AG04450 (cell line): ENCODE results near the gene SDE2. TPM values are rescaled to one million over a fixed set of nuclear protein-coding genes. Genes with fewer than 3 reads are reported as not detected.

Experiments
- CTCF ChIA-PET: fragments of 300-600, 350-600 bp; formaldehyde crosslinking; extraction: SDS; loops from one replicate; lab custom pipeline; 2022; ENCODE audit warnings: antibody characterized with exemption, inconsistent platforms; lab: Charles Lee
- POLR2A ChIA-PET: fragments of 350-600 bp; formaldehyde crosslinking; extraction: SDS; loops from one replicate; lab custom pipeline; 2021; ENCODE audit warnings: antibody characterized with exemption, inconsistent platforms; lab: Yijun Ruan, JAX
- DNase-seq: peaks from one replicate; pipeline ENCODE4 v3.0.0-alpha.2; 2011; ENCODE audit warnings: low read depth, low spot score
- H3K27ac ChIP-seq: one replicate; pipeline ENCODE4 v1.5.1; 2012; ENCODE audit warnings: low read depth, low read length, control low read depth
- H3K27me3 ChIP-seq: one replicate; pipeline ENCODE4 v1.6.0; 2012; ENCODE audit warnings: low read length; ENCODE audit not compliant: control insufficient read depth, insufficient read depth
- H3K4me3 ChIP-seq: 2 replicates; pipeline ENCODE4 v1.5.1; 2011; ENCODE audit warnings: mild to moderate bottlenecking, low read depth, low read length, control low read depth
- H3K9me3 ChIP-seq: 2 replicates; pipeline ENCODE4 v1.5.1; 2012; ENCODE audit warnings: low read length; ENCODE audit not compliant: control insufficient read depth, insufficient read depth
- polyA plus RNA-seq: library from polyadenylated mRNA; depleted of rRNA; stranded (reverse); fragments of >200 nt; gene quantifications from 2 replicates; pipeline ENCODE4 v1.2.3, GENCODE V29; 2011
- TF ChIP-seq, protein P1 (sequence below): IDR thresholded peaks from 2 replicates; pipeline ENCODE4 v1.5.1; 2011; ENCODE audit warnings: low read depth, low read length, control low read depth, inconsistent platforms

SDE2 gene
- polyA plus RNA-seq, 1 experiment: 15.9 TPM

GRCh38 chr1:226033582-226033981 is 34.4 kb upstream of the SDE2 start:
- ChIA-PET POLR2A (interaction anchor here (1.9 kb wide), 1 partner anchor 29 kb away, joined by 7 read pairs; the partner anchor contains the start of gene H3-3A), CTCF (interaction anchor here (0.7 kb wide), 1 partner anchor 53 kb away, joined by 7 read pairs; no protein-coding TSS in a partner anchor)
- Histone ChIP-seq H3K4me3 (no peak overlapping the region), H3K9me3 (no peaks in the 10 kb centered on the region), H3K27ac (no peak overlapping the region), H3K27me3 (peaks cover 5% of the 10 kb centered on the region)
- TF ChIP-seq, protein P1, sequence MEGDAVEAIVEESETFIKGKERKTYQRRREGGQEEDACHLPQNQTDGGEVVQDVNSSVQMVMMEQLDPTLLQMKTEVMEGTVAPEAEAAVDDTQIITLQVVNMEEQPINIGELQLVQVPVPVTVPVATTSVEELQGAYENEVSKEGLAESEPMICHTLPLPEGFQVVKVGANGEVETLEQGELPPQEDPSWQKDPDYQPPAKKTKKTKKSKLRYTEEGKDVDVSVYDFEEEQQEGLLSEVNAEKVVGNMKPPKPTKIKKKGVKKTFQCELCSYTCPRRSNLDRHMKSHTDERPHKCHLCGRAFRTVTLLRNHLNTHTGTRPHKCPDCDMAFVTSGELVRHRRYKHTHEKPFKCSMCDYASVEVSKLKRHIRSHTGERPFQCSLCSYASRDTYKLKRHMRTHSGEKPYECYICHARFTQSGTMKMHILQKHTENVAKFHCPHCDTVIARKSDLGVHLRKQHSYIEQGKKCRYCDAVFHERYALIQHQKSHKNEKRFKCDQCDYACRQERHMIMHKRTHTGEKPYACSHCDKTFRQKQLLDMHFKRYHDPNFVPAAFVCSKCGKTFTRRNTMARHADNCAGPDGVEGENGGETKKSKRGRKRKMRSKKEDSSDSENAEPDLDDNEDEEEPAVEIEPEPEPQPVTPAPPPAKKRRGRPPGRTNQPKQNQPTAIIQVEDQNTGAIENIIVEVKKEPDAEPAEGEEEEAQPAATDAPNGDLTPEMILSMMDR: no peak
- DNase-seq: no peak

- H3K27me3 ChIP-seq: peaks cover 7% of the 10 kb centered on the region
- H3K4me3 ChIP-seq: no peak overlapping the region
- CTCF ChIA-PET: no interaction called here
- TF ChIP-seq, protein P1: no peak
- H3K27ac ChIP-seq: no peak overlapping the region
- no peak for DNase-seq
- POLR2A ChIA-PET: no interaction called here
- no peaks in the 10 kb centered on the region for H3K9me3 ChIP-seq
Measured at GRCh38 chr1:226029568-226030225, 30.6 kb upstream of the SDE2 start.

DNA sequence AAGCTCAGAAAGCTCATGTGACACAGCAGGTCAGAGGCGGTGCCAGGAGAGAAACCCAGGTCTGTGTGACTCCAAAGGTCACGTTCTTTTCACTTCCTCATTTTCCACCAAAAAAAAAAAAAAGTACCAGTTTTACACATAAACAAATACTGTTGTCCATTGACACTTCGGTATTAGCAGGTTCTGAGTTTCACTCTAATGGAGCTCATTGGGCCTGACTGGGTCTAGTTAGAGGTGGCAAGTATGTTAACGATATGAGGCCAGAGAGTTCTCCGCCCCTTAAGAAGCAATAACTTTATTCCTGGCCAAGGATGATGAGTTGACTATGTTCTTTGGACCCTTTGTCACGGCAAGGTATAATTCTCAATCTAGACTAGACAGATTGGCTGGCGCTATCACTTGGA is 30.0 kb upstream of the SDE2 start:
- DNase-seq: no peak
- ChIA-PET CTCF (no interaction called here), POLR2A (interaction anchor here (1.1 kb wide), 1 partner anchor 33 kb away, joined by 3 read pairs; no protein-coding TSS in a partner anchor)
- TF ChIP-seq, protein P1: no peak
- peaks cover 7% of the 10 kb centered on the region for H3K27me3 ChIP-seq
- no peak overlapping the region for H3K4me3 ChIP-seq
- no peaks in the 10 kb centered on the region for H3K9me3 ChIP-seq
- no peak overlapping the region for H3K27ac ChIP-seq

DNA sequence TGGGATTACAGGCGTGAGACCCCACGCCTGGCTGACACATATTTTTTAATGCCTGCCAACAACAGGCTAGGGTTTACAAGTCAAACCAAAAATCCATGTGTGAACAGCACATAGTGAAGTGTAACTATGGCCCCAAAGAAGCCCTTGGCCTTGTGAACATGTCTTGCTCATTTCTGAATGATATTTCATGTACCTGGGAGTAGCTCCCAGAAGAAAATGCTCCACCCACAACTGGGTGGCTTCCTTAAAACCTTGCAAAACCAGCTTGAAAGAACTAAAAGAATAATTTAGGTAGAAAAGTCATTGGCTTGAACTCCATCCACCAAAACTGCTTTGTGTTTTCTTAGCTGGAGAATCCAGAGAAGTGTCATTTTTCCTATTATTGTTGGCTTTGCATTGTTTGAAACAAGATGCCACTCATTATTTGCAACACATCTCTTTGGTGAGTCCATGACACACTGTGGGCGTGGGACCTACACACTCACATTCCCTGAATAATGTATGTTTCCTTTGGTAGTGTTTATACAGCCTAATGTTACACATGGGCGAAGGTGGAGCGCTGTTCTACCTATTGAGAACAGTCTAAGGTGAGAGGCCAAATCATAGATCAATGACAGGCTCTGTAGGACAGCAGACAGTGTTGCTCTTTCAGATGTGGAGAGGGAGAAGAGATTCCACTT is 28.5 kb upstream of the SDE2 start:
- H3K9me3 ChIP-seq: no peaks in the 10 kb centered on the region
- TF ChIP-seq, protein P1: no peak
- H3K4me3 ChIP-seq: no peak overlapping the region
- H3K27ac ChIP-seq: no peak overlapping the region
- CTCF ChIA-PET: no interaction called here
- DNase-seq: no peak
- POLR2A ChIA-PET: no interaction called here
- H3K27me3 ChIP-seq: peaks cover 7% of the 10 kb centered on the region

- Histone ChIP-seq H3K27me3 (peaks cover 6% of the 10 kb centered on the region), H3K27ac (no peak overlapping the region), H3K9me3 (no peaks in the 10 kb centered on the region), H3K4me3 (no peak overlapping the region)
- ChIA-PET CTCF (interaction anchor here (0.9 kb wide), 1 partner anchor 18 kb away, joined by 3 read pairs; no protein-coding TSS in a partner anchor), POLR2A (no interaction called here)
- TF ChIP-seq, protein P1: no peak
- no peak for DNase-seq
Measured at GRCh38 chr1:226026833-226027232, 27.7 kb upstream of the SDE2 start.
